K562 (cell line): Measurements from ENCODE around the gene TEP1.

Source experiments
- RNF2 ChIP-seq: sonication (generic); IDR thresholded peaks from 2 replicates; pipeline ENCODE4 v1.6.1; 2016
- TF ChIP-seq, protein P1 (sequence below), 3 experiments: IDR thresholded peaks in 2 of 3; conservative IDR thresholded peaks in 1 of 3; 2 replicates each; pipeline ENCODE4 v1.5.1; 2011 to 2012; ENCODE audit warnings: low read length in 3 of 3, mild to moderate bottlenecking in 3 of 3, control low read depth in 2 of 3, improper control_type of control experiment in 1 of 3, inconsistent platforms in 1 of 3, low read depth in 1 of 3, mixed read lengths in 1 of 3, moderate library complexity in 1 of 3; ENCODE audit not compliant: insufficient read depth in 2 of 3

- no peak for TF ChIP-seq RNF2
- TF ChIP-seq, protein P1, sequence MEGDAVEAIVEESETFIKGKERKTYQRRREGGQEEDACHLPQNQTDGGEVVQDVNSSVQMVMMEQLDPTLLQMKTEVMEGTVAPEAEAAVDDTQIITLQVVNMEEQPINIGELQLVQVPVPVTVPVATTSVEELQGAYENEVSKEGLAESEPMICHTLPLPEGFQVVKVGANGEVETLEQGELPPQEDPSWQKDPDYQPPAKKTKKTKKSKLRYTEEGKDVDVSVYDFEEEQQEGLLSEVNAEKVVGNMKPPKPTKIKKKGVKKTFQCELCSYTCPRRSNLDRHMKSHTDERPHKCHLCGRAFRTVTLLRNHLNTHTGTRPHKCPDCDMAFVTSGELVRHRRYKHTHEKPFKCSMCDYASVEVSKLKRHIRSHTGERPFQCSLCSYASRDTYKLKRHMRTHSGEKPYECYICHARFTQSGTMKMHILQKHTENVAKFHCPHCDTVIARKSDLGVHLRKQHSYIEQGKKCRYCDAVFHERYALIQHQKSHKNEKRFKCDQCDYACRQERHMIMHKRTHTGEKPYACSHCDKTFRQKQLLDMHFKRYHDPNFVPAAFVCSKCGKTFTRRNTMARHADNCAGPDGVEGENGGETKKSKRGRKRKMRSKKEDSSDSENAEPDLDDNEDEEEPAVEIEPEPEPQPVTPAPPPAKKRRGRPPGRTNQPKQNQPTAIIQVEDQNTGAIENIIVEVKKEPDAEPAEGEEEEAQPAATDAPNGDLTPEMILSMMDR (IDR thresholded peaks at IDR 0.05 in 2 of 3, conservative IDR thresholded peaks at IDR 0.05 in 1 of 3; ENCODE audit: insufficient read depth in 2 of 3, low read depth in 1 of 3, low read length in 3 of 3) = no peak
These were observed 43.7 kb upstream of the TEP1 start for GRCh38 chr14:20456971-20457370.
